SK-N-SH treated with all-trans-retinoic acid at 6 μM for 48 hours (cell line): ENCODE results near the gene VWC2L.

Source experiments
- ARNTL ChIP-seq: fragments of 450-650 bp; formaldehyde crosslinking; IDR thresholded peaks from 2 replicates; pipeline ENCODE4 v1.5.0; 2020; ENCODE audit warnings: low read depth, mild to moderate bottlenecking, moderate library complexity, borderline replicate concordance
- CSRNP3 ChIP-seq: fragments of 250-450 bp; sonication (Bioruptor Pico); IDR thresholded peaks from 2 replicates; pipeline ENCODE4 v1.5.1; 2021; ENCODE audit warnings: mild to moderate bottlenecking, moderate library complexity
- GLIS3 ChIP-seq: fragments of 250-450 bp; sonication (Bioruptor Pico); IDR thresholded peaks from 2 replicates; pipeline ENCODE4 v1.5.0; 2020; ENCODE audit warnings: mild to moderate bottlenecking, moderate library complexity
- RARB ChIP-seq: fragments of 250-450 bp; sonication (Bioruptor Pico); IDR thresholded peaks from 2 replicates; pipeline ENCODE4 v1.8.0; 2021; ENCODE audit warnings: mild to moderate bottlenecking, moderate library complexity
- ZFP3 ChIP-seq: fragments of 250-450 bp; sonication (Bioruptor Pico); IDR thresholded peaks from 2 replicates; pipeline ENCODE4 v1.5.0; 2020; ENCODE audit warnings: mild to moderate bottlenecking, moderate library complexity
- ZFP30 ChIP-seq: fragments of 450-650 bp; formaldehyde crosslinking; IDR thresholded peaks from 2 replicates; pipeline ENCODE4 v1.5.0; 2022; ENCODE audit warnings: mild to moderate bottlenecking, moderate library complexity
- ZNF8 ChIP-seq: fragments of 450-650 bp; formaldehyde crosslinking; IDR thresholded peaks from 2 replicates; pipeline ENCODE4 v1.5.0; 2020; ENCODE audit warnings: mild to moderate bottlenecking, moderate library complexity

- TF ChIP-seq RARB (CRISPR knock-in tag) (no peak), ZFP3 (CRISPR knock-in tag) (no peak), ZNF8 (no peak), CSRNP3 (CRISPR knock-in tag) (no peak), GLIS3 (no peak), ZFP30 (no peak), ARNTL (no peak)
These were observed 122.7 kb downstream of the VWC2L start for GRCh38 chr2:214533541-214533940.
